ENCODE data around the gene UBALD2.

The UBALD2 gene

GRCh38 chr17:76246080-76247066 is 18.8 kb upstream of the UBALD2 start:
- in situ Hi-C loops (cut with MboI; ENCODE audit: low pct_unique_long_range_greater_than_20kb, low sequenced_read_pairs, unreplicated experiment), result no loop called here
- DNase-seq (ENCODE audit: low spot score), result peak; percentile 87
- TF ChIP-seq CTCF (IDR thresholded peaks at IDR 0.05; ENCODE audit: extremely low read depth, insufficient read depth, missing control alignments), result no peak

- in situ Hi-C loops (cut with MboI; ENCODE audit: low pct_unique_long_range_greater_than_20kb, low sequenced_read_pairs, unreplicated experiment), result no loop called here
- DNase-seq (ENCODE audit: low spot score), result no peak
- TF ChIP-seq CTCF (IDR thresholded peaks at IDR 0.05; ENCODE audit: extremely low read depth, insufficient read depth, missing control alignments), result no peak
Observed at GRCh38 chr17:76247304-76247703, 17.8 kb upstream of the UBALD2 start.

- in situ Hi-C loops (cut with MboI; ENCODE audit: low pct_unique_long_range_greater_than_20kb, low sequenced_read_pairs, unreplicated experiment), result no loop called here
- DNase-seq (ENCODE audit: low spot score), result no peak
- TF ChIP-seq CTCF (IDR thresholded peaks at IDR 0.05; ENCODE audit: extremely low read depth, insufficient read depth, missing control alignments), result no peak
Observed at GRCh38 chr17:76248013-76248782, 16.9 kb upstream of the UBALD2 start.

GRCh38 chr17:76250141-76250540 is 15.0 kb upstream of the UBALD2 start:
- in situ Hi-C loops (cut with MboI; ENCODE audit: low pct_unique_long_range_greater_than_20kb, low sequenced_read_pairs, unreplicated experiment), result no loop called here
- no peak for TF ChIP-seq CTCF (IDR thresholded peaks at IDR 0.05; ENCODE audit: extremely low read depth, insufficient read depth, missing control alignments)
- no peak for DNase-seq (ENCODE audit: low spot score)

- no peak for DNase-seq (ENCODE audit: low spot score)
- in situ Hi-C loops (cut with MboI; ENCODE audit: low pct_unique_long_range_greater_than_20kb, low sequenced_read_pairs, unreplicated experiment), result no loop called here
- no peak for TF ChIP-seq CTCF (IDR thresholded peaks at IDR 0.05; ENCODE audit: extremely low read depth, insufficient read depth, missing control alignments)
Observed at GRCh38 chr17:76251478-76252039, 13.6 kb upstream of the UBALD2 start.
